Measurements from ENCODE around the gene GALNT1.
"Not testable (repeated sequence)": the region's sequence is repeated elsewhere in the genome, so short reads cannot be mapped to it uniquely, and the experiment has no call there.

The GALNT1 gene

GRCh38 chr18:35581546-35581897, at the start of gene GALNT1:
TSS of gene GALNT1 (plus strand) at chr18:35581740. CDS start at chr18:35654663, 72,923 bp downstream.
- peak within 1 kb of the TSS; percentile 73 for H3K4me3 ChIP-seq (replicated peaks; ENCODE audit: low read depth, low read length)
- no peak for TF ChIP-seq CTCF (IDR thresholded peaks at IDR 0.05; ENCODE audit: low read depth, low read length, missing control alignments)
- no peak for DNase-seq (ENCODE audit: extremely low read depth, low read depth)

DNA sequence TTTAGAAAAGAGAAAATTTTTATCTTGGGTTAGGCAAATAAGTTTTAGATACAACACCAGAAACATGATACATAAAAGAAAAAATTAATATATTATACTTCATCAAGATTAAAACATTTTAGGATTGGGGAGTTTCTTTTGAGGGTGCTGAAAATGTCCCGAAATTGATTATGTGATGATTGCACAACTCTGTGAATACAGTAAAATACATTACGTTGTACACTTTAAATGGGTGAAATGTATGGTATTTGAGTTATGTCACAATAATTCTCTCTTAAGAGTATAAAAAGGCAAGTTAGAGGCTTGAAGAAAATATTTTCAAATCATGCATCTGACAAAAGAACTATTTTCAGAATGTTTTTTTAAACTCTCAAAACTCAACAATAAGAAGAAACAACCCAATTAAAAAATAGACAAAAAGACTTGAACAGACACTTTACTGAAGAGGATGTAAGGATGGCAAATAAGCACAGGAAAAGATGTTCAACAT, 47.6 kb upstream of the GALNT1 start:
- TF ChIP-seq CTCF (IDR thresholded peaks at IDR 0.05; ENCODE audit: low read depth, low read length, missing control alignments), result no peak
- no peak overlapping the region for H3K4me3 ChIP-seq (replicated peaks; ENCODE audit: low read depth, low read length)

GRCh38 chr18:35535297-35535696, 46.2 kb upstream of the GALNT1 start:
- DNase-seq (ENCODE audit: extremely low read depth, low read depth), result no peak
- H3K4me3 ChIP-seq (replicated peaks; ENCODE audit: low read depth, low read length), result no peak overlapping the region
- TF ChIP-seq CTCF (IDR thresholded peaks at IDR 0.05; ENCODE audit: low read depth, low read length, missing control alignments), result no peak

More for the DNA sequence above, 47.6 kb upstream of the GALNT1 start:
- no peak for DNase-seq (ENCODE audit: extremely low read depth, low read depth)

- no peak for TF ChIP-seq CTCF (IDR thresholded peaks at IDR 0.05; ENCODE audit: low read depth, low read length, missing control alignments)
- no peak for DNase-seq (ENCODE audit: extremely low read depth, low read depth)
- no peak overlapping the region for H3K4me3 ChIP-seq (replicated peaks; ENCODE audit: low read depth, low read length)
Measured at GRCh38 chr18:35542356-35542755, 39.2 kb upstream of the GALNT1 start.

- no peak for DNase-seq (ENCODE audit: extremely low read depth, low read depth)
- no peak overlapping the region for H3K4me3 ChIP-seq (replicated peaks; ENCODE audit: low read depth, low read length)
- no peak for TF ChIP-seq CTCF (IDR thresholded peaks at IDR 0.05; ENCODE audit: low read depth, low read length, missing control alignments)
Measured at GRCh38 chr18:35547008-35547605, 34.4 kb upstream of the GALNT1 start.

- H3K4me3 ChIP-seq (replicated peaks; ENCODE audit: low read depth, low read length), result no peak overlapping the region
- DNase-seq (ENCODE audit: extremely low read depth, low read depth), result no peak
- TF ChIP-seq CTCF (IDR thresholded peaks at IDR 0.05; ENCODE audit: low read depth, low read length, missing control alignments), result no peak
Measured at GRCh38 chr18:35549564-35549963, 32.0 kb upstream of the GALNT1 start.

- no peak overlapping the region for H3K4me3 ChIP-seq (replicated peaks; ENCODE audit: low read depth, low read length)
- no peak for TF ChIP-seq CTCF (IDR thresholded peaks at IDR 0.05; ENCODE audit: low read depth, low read length, missing control alignments)
- DNase-seq (ENCODE audit: extremely low read depth, low read depth), result no peak
Measured at GRCh38 chr18:35553300-35553699, 28.2 kb upstream of the GALNT1 start.

GRCh38 chr18:35555538-35555937, 26.0 kb upstream of the GALNT1 start:
- not testable (repeated sequence) for DNase-seq (ENCODE audit: extremely low read depth, low read depth); H3K4me3 ChIP-seq (replicated peaks; ENCODE audit: low read depth, low read length)

Data from HFF-Myc (cell line).